Measurements from ENCODE around the gene LRRC45. TPM values are rescaled to one million over a fixed set of nuclear protein-coding genes. Genes with fewer than 3 reads are reported as not detected.

Gene LRRC45
- total RNA-seq, 1 experiment from 2014 or later = 41.5 TPM

DNA sequence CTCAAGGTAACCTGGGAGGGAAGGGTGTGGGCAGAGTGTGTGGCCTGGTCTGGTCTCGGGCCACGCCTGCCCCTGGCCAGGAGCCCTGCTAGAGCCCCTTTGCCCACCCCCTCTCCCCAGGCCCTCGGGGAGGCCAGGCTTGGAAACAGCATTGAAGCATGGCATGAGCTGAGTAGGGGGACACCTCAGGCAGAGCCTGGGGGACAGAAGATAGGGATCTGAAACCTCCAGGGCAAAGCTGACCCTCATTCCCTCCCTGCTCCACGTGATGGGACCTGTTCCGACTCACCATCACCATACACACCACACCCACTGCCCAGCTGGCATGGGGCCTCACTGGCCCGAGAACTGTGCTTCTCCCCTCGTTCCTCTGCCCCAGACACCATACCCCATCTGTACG, 26.0 kb downstream of the LRRC45 start:
- Histone ChIP-seq H3K79me2 (ENCODE audit: low read depth) (peaks cover 13% of the 10 kb centered on the region), H3F3A (ENCODE audit: insufficient read depth, low read depth) (no peaks in the 10 kb centered on the region), H3K4me3 (no peak overlapping the region), H3K4me2 (no peak overlapping the region), H3K9me3 (ENCODE audit: insufficient read depth, low read depth) (no peaks in the 10 kb centered on the region), H4K20me1 (ENCODE audit: insufficient read depth) (no peaks in the 10 kb centered on the region), H3K36me3 (ENCODE audit: low read depth) (no peaks in the 10 kb centered on the region), H3K27ac (no peak overlapping the region), H3K4me1 (replicated peaks; ENCODE audit: insufficient read depth) (no peaks in the 10 kb centered on the region), H3K27me3 (ENCODE audit: insufficient read depth, low read depth) (no peaks in the 10 kb centered on the region), H2AFZ (no peak overlapping the region), H3K9me2 (ENCODE audit: insufficient read depth) (no peaks in the 10 kb centered on the region)
- intact Hi-C loops (cut with micrococcal nuclease; ENCODE audit: unreplicated experiment) = no loop called here
- no peak for DNase-seq
- ChIA-PET POLR2A (ENCODE audit: unreplicated experiment) (no interaction called here), CTCF (no interaction called here)
- BruUV-seq (replicated peaks) = no TSS peak
- TF ChIP-seq EZH2 (IDR thresholded peaks at IDR 0.05; ENCODE audit: low read depth) = no peak
- TF ChIP-seq, protein P1, sequence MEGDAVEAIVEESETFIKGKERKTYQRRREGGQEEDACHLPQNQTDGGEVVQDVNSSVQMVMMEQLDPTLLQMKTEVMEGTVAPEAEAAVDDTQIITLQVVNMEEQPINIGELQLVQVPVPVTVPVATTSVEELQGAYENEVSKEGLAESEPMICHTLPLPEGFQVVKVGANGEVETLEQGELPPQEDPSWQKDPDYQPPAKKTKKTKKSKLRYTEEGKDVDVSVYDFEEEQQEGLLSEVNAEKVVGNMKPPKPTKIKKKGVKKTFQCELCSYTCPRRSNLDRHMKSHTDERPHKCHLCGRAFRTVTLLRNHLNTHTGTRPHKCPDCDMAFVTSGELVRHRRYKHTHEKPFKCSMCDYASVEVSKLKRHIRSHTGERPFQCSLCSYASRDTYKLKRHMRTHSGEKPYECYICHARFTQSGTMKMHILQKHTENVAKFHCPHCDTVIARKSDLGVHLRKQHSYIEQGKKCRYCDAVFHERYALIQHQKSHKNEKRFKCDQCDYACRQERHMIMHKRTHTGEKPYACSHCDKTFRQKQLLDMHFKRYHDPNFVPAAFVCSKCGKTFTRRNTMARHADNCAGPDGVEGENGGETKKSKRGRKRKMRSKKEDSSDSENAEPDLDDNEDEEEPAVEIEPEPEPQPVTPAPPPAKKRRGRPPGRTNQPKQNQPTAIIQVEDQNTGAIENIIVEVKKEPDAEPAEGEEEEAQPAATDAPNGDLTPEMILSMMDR (conservative IDR thresholded peaks at IDR 0.05) = no peak

- Histone ChIP-seq H3K27me3 (ENCODE audit: insufficient read depth, low read depth) (no peaks in the 10 kb centered on the region), H2AFZ (no peak overlapping the region), H3K4me2 (no peak overlapping the region), H3K79me2 (ENCODE audit: low read depth) (peaks cover 13% of the 10 kb centered on the region), H4K20me1 (ENCODE audit: insufficient read depth) (no peaks in the 10 kb centered on the region), H3K36me3 (ENCODE audit: low read depth) (no peaks in the 10 kb centered on the region), H3K4me1 (replicated peaks; ENCODE audit: insufficient read depth) (no peaks in the 10 kb centered on the region), H3K4me3 (no peak overlapping the region), H3F3A (ENCODE audit: insufficient read depth, low read depth) (no peaks in the 10 kb centered on the region), H3K9me3 (ENCODE audit: insufficient read depth, low read depth) (no peaks in the 10 kb centered on the region), H3K27ac (no peak overlapping the region), H3K9me2 (ENCODE audit: insufficient read depth) (no peaks in the 10 kb centered on the region)
- no peak for TF ChIP-seq EZH2 (IDR thresholded peaks at IDR 0.05; ENCODE audit: low read depth)
- TF ChIP-seq, protein P1 (conservative IDR thresholded peaks at IDR 0.05) = no peak
- BruUV-seq (replicated peaks) = no TSS peak
- intact Hi-C loops (cut with micrococcal nuclease; ENCODE audit: unreplicated experiment) = no loop called here
- ChIA-PET POLR2A (ENCODE audit: unreplicated experiment) (no interaction called here), CTCF (interaction anchor here (0.6 kb wide), 1 partner anchor 14 kb away, joined by 3 read pairs; no protein-coding TSS in a partner anchor)
- no peak for DNase-seq
Measured at GRCh38 chr17:82049521-82049971, 26.4 kb downstream of the LRRC45 start.

- Histone ChIP-seq H3K4me1 (replicated peaks; ENCODE audit: insufficient read depth) (no peaks in the 10 kb centered on the region), H3K79me2 (ENCODE audit: low read depth) (peaks cover 13% of the 10 kb centered on the region), H3K9me2 (ENCODE audit: insufficient read depth) (no peaks in the 10 kb centered on the region), H3K36me3 (ENCODE audit: low read depth) (no peaks in the 10 kb centered on the region), H4K20me1 (ENCODE audit: insufficient read depth) (no peaks in the 10 kb centered on the region), H3K27me3 (ENCODE audit: insufficient read depth, low read depth) (no peaks in the 10 kb centered on the region), H3K9me3 (ENCODE audit: insufficient read depth, low read depth) (no peaks in the 10 kb centered on the region), H3K27ac (no peak overlapping the region), H3K4me2 (peak overlapping the region; percentile 74; the same call in 1 of the 2 replicates), H3K4me3 (no peak overlapping the region), H2AFZ (no peak overlapping the region), H3F3A (ENCODE audit: insufficient read depth, low read depth) (no peaks in the 10 kb centered on the region)
- DNase-seq = no peak
- intact Hi-C loops (cut with micrococcal nuclease; ENCODE audit: unreplicated experiment) = no loop called here
- ChIA-PET CTCF (interaction anchor here (0.6 kb wide), 2 partner anchors 14 to 73 kb away, joined by 3 to 12 read pairs; no protein-coding TSS in a partner anchor), POLR2A (ENCODE audit: unreplicated experiment) (no interaction called here)
- TF ChIP-seq EZH2 (IDR thresholded peaks at IDR 0.05; ENCODE audit: low read depth) = no peak
- BruUV-seq (replicated peaks) = TSS peak; percentile 23
Measured at GRCh38 chr17:82050152-82050760, 27.2 kb downstream of the LRRC45 start.
